Measurements from ENCODE around the gene FDX1.

Gene FDX1

DNA sequence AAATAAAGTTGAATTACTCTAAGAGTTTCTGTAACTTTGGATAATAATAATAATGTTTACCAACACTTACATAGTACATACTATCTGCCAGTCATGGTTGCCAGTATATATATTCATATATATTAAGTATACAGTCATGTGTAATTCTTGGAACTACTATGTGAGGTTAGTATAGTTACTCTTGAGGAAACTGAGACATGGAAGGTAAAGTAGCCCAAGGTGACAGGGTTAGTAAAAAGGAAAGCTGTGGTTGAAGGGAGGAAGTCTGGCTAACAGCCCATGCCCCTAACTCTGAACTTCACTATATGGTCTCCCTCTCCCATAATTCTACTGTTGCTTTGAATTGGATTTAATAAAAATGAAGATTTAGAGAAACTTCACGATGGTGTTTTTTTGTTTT lies 24.9 kb downstream of the FDX1 start:
- no peak overlapping the region for H3K4me3 ChIP-seq (ENCODE audit: control insufficient read depth, low read depth, low read length)
- DNase-seq (ENCODE audit: low read depth): no peak
- TF ChIP-seq, protein P1, sequence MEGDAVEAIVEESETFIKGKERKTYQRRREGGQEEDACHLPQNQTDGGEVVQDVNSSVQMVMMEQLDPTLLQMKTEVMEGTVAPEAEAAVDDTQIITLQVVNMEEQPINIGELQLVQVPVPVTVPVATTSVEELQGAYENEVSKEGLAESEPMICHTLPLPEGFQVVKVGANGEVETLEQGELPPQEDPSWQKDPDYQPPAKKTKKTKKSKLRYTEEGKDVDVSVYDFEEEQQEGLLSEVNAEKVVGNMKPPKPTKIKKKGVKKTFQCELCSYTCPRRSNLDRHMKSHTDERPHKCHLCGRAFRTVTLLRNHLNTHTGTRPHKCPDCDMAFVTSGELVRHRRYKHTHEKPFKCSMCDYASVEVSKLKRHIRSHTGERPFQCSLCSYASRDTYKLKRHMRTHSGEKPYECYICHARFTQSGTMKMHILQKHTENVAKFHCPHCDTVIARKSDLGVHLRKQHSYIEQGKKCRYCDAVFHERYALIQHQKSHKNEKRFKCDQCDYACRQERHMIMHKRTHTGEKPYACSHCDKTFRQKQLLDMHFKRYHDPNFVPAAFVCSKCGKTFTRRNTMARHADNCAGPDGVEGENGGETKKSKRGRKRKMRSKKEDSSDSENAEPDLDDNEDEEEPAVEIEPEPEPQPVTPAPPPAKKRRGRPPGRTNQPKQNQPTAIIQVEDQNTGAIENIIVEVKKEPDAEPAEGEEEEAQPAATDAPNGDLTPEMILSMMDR (conservative IDR thresholded peaks at IDR 0.05; ENCODE audit: control insufficient read depth, insufficient read depth, low read depth, low read length): no peak

DNA sequence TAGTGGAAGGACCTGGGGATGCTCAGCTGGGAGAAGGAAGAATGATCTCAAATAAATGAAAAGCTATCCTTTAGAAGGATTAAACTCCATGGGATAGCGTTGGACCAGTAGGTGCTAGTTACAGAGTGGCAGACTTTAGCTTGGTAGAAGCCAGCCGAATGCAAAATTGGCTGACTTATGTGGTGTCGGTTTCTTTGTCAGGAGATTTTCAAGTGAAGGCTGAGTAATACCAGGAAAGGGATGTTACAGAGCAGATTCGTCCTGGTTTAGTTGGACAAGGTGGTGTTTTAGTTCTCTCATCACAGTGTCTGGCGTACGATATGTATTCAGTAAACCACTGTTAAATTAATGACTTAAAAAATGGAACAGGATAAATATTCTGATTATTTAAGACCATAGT lies 26.0 kb downstream of the FDX1 start:
- DNase-seq (ENCODE audit: low read depth): no peak
- TF ChIP-seq, protein P1 (conservative IDR thresholded peaks at IDR 0.05; ENCODE audit: control insufficient read depth, insufficient read depth, low read depth, low read length): no peak

DNA sequence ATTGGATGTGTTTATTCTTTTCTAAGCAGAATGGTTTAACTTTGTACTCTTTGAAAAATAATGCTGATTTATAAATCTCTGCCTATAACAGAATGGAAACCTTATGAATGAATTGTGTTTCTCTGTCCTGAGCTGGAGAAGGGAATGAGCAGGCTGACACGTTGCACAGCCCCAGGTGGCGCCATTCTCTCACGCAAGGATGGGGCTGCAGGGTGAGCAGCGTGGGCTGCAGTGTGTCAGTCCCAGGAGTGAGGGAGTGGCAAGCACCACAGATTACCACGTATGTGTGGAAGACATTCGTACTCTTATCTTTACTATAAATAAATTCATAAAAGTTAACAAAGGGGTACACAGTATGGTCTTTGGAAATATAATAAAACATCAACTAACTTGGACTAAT lies 33.4 kb downstream of the FDX1 start:
- no peak overlapping the region for H3K4me3 ChIP-seq (ENCODE audit: control insufficient read depth, low read depth, low read length)
- peak; percentile 64 for DNase-seq (ENCODE audit: low read depth)
- TF ChIP-seq, protein P1 (conservative IDR thresholded peaks at IDR 0.05; ENCODE audit: control insufficient read depth, insufficient read depth, low read depth, low read length): peak; percentile 57

More for the DNA sequence above, 26.0 kb downstream of the FDX1 start:
- H3K4me3 ChIP-seq (ENCODE audit: control insufficient read depth, low read depth, low read length): no peak overlapping the region

DNA sequence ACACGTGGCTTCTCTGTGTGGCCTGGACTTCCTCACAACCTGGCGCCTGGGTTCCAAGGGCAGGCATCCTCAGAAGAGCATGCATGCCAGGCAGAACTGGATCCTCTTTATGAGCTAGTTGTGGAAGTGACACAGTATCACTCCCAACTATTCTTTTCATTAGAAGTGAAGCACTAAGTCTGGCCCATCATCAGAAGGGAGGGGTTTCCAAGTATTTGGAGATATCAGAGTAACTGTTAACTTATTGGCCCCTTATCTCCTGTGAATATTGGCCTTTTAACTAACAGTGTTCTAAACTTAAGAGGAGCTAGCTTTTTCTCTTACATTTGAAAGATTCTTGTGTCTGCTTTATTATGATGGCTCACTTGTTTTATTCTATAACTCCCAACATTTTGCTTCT lies 35.5 kb downstream of the FDX1 start:
- no peak overlapping the region for H3K4me3 ChIP-seq (ENCODE audit: control insufficient read depth, low read depth, low read length)
- TF ChIP-seq, protein P1 (conservative IDR thresholded peaks at IDR 0.05; ENCODE audit: control insufficient read depth, insufficient read depth, low read depth, low read length): no peak
- DNase-seq (ENCODE audit: low read depth): no peak

DNA sequence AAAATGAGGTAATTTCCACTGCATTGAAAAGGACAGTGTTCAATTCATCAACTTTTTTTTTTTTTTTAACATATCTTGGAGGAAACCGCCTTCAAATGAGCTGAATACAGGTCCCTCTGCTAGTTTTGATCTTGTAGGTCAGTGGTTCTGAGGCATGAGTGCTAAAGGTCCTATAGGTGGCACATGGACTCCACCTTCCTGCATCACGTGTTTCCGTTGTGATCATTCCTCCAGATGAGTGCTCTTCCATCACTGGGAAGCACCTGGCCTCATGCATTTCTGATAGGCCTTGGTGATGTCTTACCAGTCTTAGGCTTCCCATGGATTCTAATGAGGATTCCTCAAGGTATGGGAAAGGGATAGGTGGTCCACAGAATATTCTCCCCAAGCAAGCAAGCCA lies 37.8 kb downstream of the FDX1 start:
- H3K4me3 ChIP-seq (ENCODE audit: control insufficient read depth, low read depth, low read length): no peak overlapping the region
- TF ChIP-seq, protein P1 (conservative IDR thresholded peaks at IDR 0.05; ENCODE audit: control insufficient read depth, insufficient read depth, low read depth, low read length): no peak
- DNase-seq (ENCODE audit: low read depth): no peak

DNA sequence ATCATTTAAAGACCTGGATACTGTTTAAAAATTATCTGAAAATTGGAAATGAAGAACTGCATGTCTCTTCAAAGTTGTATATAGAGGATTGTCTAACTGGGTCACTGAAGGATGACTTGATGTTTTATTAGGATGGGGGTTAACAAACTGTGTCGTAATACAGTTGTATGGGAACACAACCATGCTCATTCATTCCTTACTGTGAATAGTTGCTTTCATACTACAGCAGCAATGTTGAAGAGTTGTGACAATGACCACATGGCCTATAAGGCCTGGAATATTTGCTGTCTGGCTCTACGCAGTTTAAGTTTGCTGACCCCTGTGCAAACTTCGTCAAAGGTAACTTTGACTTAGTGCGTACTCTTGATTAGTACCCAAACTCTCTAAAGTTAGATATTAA lies 38.4 kb downstream of the FDX1 start:
- no peak overlapping the region for H3K4me3 ChIP-seq (ENCODE audit: control insufficient read depth, low read depth, low read length)
- TF ChIP-seq, protein P1 (conservative IDR thresholded peaks at IDR 0.05; ENCODE audit: control insufficient read depth, insufficient read depth, low read depth, low read length): no peak
- DNase-seq (ENCODE audit: low read depth): no peak

DNA sequence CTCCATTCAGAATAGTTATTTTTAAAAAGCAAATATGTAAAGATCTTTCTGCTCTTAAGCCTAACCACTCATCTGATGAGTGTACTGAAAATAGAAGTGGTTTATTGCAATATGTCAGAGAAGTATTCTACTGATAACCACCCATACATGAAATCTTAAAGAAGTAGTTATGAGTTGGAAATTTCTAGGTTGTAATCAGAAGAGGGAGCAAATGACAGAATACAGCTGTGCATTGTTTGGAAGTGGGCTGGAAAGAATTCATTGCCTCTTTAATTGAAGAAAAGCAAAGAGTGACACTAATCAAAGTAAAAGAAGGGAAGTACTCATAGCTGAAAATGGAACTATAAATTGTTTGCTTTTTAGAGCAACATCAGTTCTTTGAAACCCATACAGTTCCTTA lies 39.4 kb downstream of the FDX1 start:
- TF ChIP-seq, protein P1 (conservative IDR thresholded peaks at IDR 0.05; ENCODE audit: control insufficient read depth, insufficient read depth, low read depth, low read length): no peak
- no peak overlapping the region for H3K4me3 ChIP-seq (ENCODE audit: control insufficient read depth, low read depth, low read length)
- DNase-seq (ENCODE audit: low read depth): no peak

Measured in fibroblast of mammary gland (primary cell).